ENCODE data around the gene SPEM1. TPM values are rescaled to one million over a fixed set of nuclear protein-coding genes. Genes with fewer than 3 reads are reported as not detected.

Gene SPEM1
- total RNA-seq, 1 donor from 2014 or later, result not detected

DNA sequence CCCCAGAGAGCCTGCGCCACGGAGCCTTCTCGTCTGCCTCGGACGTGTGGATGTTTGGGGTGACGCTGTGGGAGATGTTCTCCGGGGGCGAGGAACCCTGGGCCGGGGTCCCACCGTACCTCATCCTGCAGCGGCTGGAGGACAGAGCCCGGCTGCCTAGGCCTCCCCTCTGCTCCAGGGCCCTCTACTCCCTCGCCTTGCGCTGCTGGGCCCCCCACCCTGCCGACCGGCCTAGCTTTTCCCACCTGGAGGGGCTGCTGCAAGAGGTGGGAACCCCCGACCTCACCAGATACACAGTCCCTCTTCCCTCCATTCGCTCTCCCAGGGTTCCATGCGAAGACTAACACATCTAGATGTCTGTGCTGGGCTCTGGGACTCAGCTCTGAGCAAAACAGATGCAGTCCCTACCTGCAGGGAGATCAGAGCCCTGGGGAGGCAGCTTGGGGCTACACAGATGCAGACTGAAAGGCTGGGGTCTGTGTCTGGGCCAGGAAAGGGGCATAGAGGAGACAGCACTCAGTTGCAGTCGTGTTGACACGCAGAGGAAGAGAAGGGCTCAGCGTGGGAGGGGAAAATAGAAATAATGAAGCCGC is 35.5 kb upstream of the SPEM1 start:
- Histone ChIP-seq H3K36me3 (peaks cover 17% of the 10 kb centered on the region), H3K4me1 (peaks cover 35% of the 10 kb centered on the region), H3K27ac (replicated peaks) (no peak overlapping the region), H3K9me3 (replicated peaks) (no peaks in the 10 kb centered on the region), H3K27me3 (ENCODE audit: low read depth) (peaks cover 18% of the 10 kb centered on the region), H3K4me3 (peak overlapping the region; percentile 64)
- DNase-seq, result no peak
- TF ChIP-seq, protein P1, sequence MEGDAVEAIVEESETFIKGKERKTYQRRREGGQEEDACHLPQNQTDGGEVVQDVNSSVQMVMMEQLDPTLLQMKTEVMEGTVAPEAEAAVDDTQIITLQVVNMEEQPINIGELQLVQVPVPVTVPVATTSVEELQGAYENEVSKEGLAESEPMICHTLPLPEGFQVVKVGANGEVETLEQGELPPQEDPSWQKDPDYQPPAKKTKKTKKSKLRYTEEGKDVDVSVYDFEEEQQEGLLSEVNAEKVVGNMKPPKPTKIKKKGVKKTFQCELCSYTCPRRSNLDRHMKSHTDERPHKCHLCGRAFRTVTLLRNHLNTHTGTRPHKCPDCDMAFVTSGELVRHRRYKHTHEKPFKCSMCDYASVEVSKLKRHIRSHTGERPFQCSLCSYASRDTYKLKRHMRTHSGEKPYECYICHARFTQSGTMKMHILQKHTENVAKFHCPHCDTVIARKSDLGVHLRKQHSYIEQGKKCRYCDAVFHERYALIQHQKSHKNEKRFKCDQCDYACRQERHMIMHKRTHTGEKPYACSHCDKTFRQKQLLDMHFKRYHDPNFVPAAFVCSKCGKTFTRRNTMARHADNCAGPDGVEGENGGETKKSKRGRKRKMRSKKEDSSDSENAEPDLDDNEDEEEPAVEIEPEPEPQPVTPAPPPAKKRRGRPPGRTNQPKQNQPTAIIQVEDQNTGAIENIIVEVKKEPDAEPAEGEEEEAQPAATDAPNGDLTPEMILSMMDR (IDR thresholded peaks at IDR 0.05; ENCODE audit: borderline replicate concordance), result no peak
- intact Hi-C loops (cut with micrococcal nuclease), result no loop called here

DNA sequence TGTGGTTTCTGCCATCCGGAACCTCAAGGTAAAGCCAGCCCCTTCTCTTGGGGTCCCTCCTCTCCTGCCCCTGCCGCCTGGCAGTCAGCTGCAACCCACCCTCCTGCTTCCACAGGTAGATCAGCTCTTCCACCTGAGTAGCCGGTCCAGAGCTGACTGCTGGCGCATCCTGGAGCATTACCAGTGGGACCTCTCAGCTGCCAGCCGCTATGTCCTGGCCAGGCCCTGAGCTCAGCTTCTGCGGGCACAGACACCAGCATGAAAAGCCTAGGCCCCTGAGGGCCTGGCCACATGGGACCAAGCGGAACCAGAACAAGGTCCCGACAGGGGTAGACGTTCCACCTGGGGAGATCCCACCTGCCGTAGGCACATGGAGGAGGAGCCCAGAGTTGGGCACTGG is 31.3 kb upstream of the SPEM1 start:
- TF ChIP-seq, protein P1 (IDR thresholded peaks at IDR 0.05; ENCODE audit: borderline replicate concordance), result no peak
- H3K9me3 ChIP-seq (replicated peaks), result no peaks in the 10 kb centered on the region
- H3K27me3 ChIP-seq (ENCODE audit: low read depth), result no peaks in the 10 kb centered on the region
- no peak overlapping the region for H3K27ac ChIP-seq (replicated peaks)
- DNase-seq, result no peak
- peaks cover 34% of the 10 kb centered on the region for H3K4me1 ChIP-seq
- intact Hi-C loops (cut with micrococcal nuclease), result no loop called here
- H3K36me3 ChIP-seq, result peaks cover 42% of the 10 kb centered on the region
- H3K4me3 ChIP-seq, result no peak overlapping the region

DNA sequence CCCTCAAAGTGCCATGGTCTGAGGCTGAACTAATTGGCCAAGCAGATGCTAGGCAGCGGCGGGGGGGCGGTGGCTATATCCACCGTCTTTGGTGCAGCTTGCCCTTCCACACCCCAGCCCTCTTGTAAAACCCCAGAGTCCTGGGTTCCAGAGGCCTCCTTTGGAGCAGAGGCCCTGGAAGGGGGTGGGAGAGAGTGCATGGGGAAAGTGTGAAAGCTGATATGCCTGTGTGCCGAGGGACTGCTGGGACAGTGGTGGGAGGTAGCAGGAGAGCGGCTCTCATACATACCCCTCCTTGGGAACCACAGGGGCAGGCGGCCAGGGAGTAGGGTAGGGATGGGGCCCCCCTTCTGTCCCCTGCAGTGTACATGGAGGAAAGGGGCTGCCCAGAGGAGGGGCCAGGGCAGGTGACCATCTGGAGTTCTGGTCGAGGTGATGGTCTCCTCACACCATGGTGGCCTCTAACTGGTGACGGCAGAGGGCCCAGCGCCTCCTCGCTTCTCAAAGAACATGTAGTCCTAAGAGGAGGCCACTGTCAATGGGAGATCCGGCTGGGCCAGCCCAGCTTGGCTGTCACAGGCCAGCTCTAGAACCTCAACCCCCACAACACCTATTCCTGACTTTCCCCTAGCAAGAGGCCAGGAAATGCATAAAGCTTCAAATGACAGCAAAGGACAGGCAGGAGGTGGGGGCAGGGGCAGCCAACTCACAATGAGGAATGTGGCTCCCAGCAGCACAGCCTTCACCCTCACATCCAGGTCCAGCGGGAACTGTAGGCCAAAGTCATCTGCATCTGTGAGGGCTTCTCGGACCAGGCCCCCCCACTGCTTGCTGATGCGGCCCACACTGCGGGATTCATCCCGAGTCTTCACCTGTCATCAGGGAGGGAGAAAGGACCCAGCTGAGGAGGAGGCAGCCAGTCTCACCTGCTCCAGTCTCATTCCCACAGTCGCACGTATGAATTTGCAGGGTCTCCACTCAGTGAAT is 29.9 kb upstream of the SPEM1 start:
- TF ChIP-seq, protein P1 (IDR thresholded peaks at IDR 0.05; ENCODE audit: borderline replicate concordance), result no peak
- Histone ChIP-seq H3K27me3 (ENCODE audit: low read depth) (no peaks in the 10 kb centered on the region), H3K36me3 (peaks cover 42% of the 10 kb centered on the region), H3K4me3 (no peak overlapping the region), H3K9me3 (replicated peaks) (no peaks in the 10 kb centered on the region), H3K27ac (replicated peaks) (no peak overlapping the region), H3K4me1 (peaks cover 41% of the 10 kb centered on the region)
- no peak for DNase-seq
- intact Hi-C loops (cut with micrococcal nuclease), result no loop called here

DNA sequence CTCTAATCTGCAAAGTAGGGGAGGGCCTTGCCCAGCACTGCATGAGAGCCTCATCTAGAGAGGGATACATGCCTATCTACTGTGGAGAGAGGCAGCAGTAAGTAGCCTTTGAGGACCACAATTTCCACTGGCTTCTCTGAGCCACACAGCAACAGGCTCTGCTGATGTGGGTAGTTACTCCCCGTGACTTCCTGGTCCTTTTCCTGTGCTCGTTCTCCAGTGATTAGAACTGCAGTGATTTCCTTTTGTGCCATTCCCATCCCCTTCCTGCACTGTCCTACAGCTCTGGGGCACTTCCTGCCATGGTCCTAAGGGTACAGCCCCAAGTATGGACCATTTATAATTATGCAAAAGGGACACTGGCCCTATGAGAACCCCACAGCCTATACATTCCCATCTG is 28.8 kb upstream of the SPEM1 start:
- H3K4me1 ChIP-seq, result peaks cover 43% of the 10 kb centered on the region
- intact Hi-C loops (cut with micrococcal nuclease), result no loop called here
- H3K4me3 ChIP-seq, result no peak overlapping the region
- no peaks in the 10 kb centered on the region for H3K27me3 ChIP-seq (ENCODE audit: low read depth)
- peaks cover 42% of the 10 kb centered on the region for H3K36me3 ChIP-seq
- DNase-seq, result no peak
- TF ChIP-seq, protein P1 (IDR thresholded peaks at IDR 0.05; ENCODE audit: borderline replicate concordance), result no peak
- no peaks in the 10 kb centered on the region for H3K9me3 ChIP-seq (replicated peaks)
- H3K27ac ChIP-seq (replicated peaks), result peak overlapping the region; percentile 44

DNA sequence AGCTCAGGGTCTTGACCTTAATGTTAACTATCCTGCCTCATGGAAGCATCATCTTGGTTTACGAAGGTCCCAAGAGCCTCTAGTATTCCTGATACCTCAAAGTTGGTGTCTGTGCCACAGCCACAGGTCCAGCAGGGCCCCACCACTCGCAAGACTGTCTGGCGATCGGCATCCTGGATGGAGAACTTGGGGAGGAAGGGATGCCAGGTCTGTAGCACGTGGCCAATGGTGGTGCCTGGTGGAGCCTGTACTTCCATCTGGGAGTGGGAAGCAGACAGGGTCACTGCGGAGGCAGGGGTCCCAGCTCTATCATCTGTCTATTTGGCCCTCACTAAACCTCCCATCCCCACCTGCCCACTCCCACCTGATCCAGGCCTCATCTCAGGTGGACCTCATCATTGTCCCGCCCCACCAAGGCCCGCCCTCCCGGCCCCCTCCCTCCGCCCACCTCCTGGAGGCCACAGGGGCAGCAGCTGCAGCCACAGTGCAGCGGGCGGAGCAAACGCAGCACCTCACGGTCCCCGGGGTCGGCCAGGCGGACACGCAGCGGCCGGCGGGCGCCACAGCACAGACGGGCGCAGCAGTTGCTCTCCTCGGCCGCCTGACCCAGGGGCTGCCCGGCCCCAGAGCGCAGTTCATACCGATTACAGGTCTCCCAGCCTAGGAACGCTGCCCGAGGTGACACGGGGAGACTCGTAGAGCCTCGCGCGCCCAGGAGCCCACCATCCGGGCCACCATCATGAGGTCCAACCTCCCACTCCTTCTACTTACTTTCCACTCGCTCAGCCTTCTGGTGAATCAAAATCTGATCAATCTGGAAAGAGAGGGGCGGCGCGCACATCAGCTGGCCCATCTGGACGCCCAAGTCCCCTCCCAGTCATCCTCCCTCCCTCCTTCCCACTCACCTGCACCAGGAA is 27.2 kb upstream of the SPEM1 start:
- Histone ChIP-seq H3K27me3 (ENCODE audit: low read depth) (no peaks in the 10 kb centered on the region), H3K4me1 (peaks cover 43% of the 10 kb centered on the region), H3K36me3 (peaks cover 42% of the 10 kb centered on the region), H3K27ac (replicated peaks) (peak overlapping the region; percentile 96), H3K4me3 (peak overlapping the region; percentile 80), H3K9me3 (replicated peaks) (no peaks in the 10 kb centered on the region)
- intact Hi-C loops (cut with micrococcal nuclease), result no loop called here
- no peak for DNase-seq
- TF ChIP-seq, protein P1 (IDR thresholded peaks at IDR 0.05; ENCODE audit: borderline replicate concordance), result no peak
